HepG2 (cell line): ENCODE measurements around the gene FGFR3. TPM values are rescaled to one million over a fixed set of nuclear protein-coding genes. Genes with fewer than 3 reads are reported as not detected.
A peak's percentile ranks its signal among the peaks of the same experiment; 100 is the strongest.

Experiments used
- CSRNP1 ChIP-seq: sonication (generic); formaldehyde crosslinking; IDR thresholded peaks from 2 replicates; pipeline ENCODE4 v1.8.1; 2023; ENCODE audit warnings: mild to moderate bottlenecking, missing genetic modification reagents
- FOXM1 ChIP-seq: sonication (generic); formaldehyde crosslinking; IDR thresholded peaks from 2 replicates; pipeline ENCODE4 v1.5.0; 2020; ENCODE audit warnings: missing genetic modification reagents
- GABPA ChIP-seq, 2 experiments: IDR thresholded peaks; 2 replicates each; pipeline ENCODE4 v1.6.1; 2011 to 2016; ENCODE audit warnings: low read depth in 2 of 2, low read length in 1 of 2, missing biosample characterization in 1 of 2, missing genetic modification characterization in 1 of 2
- JARID2 ChIP-seq: sonication (generic); formaldehyde crosslinking; IDR thresholded peaks from 2 replicates; pipeline ENCODE4 v1.8.1; 2023; ENCODE audit warnings: missing genetic modification reagents, inconsistent platforms; ENCODE audit not compliant: insufficient replicate concordance
- KDM6A ChIP-seq: IDR thresholded peaks from 2 replicates; pipeline ENCODE4 v1.6.1; 2016; ENCODE audit warnings: low read depth
- PLSCR1 ChIP-seq: sonication (generic); formaldehyde crosslinking; IDR thresholded peaks from 2 replicates; pipeline ENCODE4 v1.5.0; 2020; ENCODE audit warnings: missing genetic modification reagents, mild to moderate bottlenecking, borderline replicate concordance
- POGK ChIP-seq: sonication (generic); formaldehyde crosslinking; conservative IDR thresholded peaks from 2 replicates; pipeline ENCODE4 v1.8.0; 2022; ENCODE audit warnings: mild to moderate bottlenecking, moderate library complexity, missing genetic modification reagents
- RXRA ChIP-seq: sonication (generic); formaldehyde crosslinking; IDR thresholded peaks from 2 replicates; pipeline ENCODE4 v1.5.1; 2020; ENCODE audit warnings: missing genetic modification reagents
- SOX13 ChIP-seq, 3 experiments: fragments of 450-650 bp in 1 of 3; sonication (generic) in 1 of 3; formaldehyde crosslinking in 1 of 3; IDR thresholded peaks in 2 of 3; conservative IDR thresholded peaks in 1 of 3; 2 replicates each; pipeline versions ENCODE4 v1.5.0 to v1.6.1; 2016 to 2020; ENCODE audit warnings: antibody characterized with exemption in 1 of 3, mild to moderate bottlenecking in 1 of 3, missing compliant biosample characterization in 1 of 3, missing genetic modification reagents in 1 of 3, moderate library complexity in 1 of 3
- ZBED4 ChIP-seq: sonication (generic); formaldehyde crosslinking; IDR thresholded peaks from 2 replicates; pipeline ENCODE4 v1.4.0; 2020; ENCODE audit warnings: missing genetic modification reagents, borderline replicate concordance
- ZNF576 ChIP-seq: sonication (generic); formaldehyde crosslinking; IDR thresholded peaks from 2 replicates; pipeline ENCODE4 v1.4.0; 2020; ENCODE audit warnings: mild to moderate bottlenecking, missing genetic modification reagents
- ZNF639 ChIP-seq: conservative IDR thresholded peaks from 2 replicates; pipeline ENCODE4 v1.6.1; 2018; ENCODE audit warnings: missing genetic modification reagents
- ZNF737 ChIP-seq: sonication (generic); formaldehyde crosslinking; IDR thresholded peaks from 2 replicates; pipeline ENCODE4 v1.5.0; 2020; ENCODE audit warnings: missing genetic modification reagents, mild to moderate bottlenecking, borderline replicate concordance
- ZNF747 ChIP-seq: sonication (generic); formaldehyde crosslinking; IDR thresholded peaks from 2 replicates; pipeline ENCODE4 v1.8.1; 2023; ENCODE audit warnings: missing genetic modification reagents, mild to moderate bottlenecking, borderline replicate concordance
- ZNF749 ChIP-seq: sonication (generic); formaldehyde crosslinking; IDR thresholded peaks from 2 replicates; pipeline ENCODE4 v1.8.0; 2022; ENCODE audit warnings: mild to moderate bottlenecking, missing genetic modification reagents, moderate library complexity, borderline replicate concordance
- ZNF781 ChIP-seq: sonication (generic); formaldehyde crosslinking; IDR thresholded peaks from 2 replicates; pipeline ENCODE4 v1.5.1; 2020; ENCODE audit warnings: borderline replicate concordance, mild to moderate bottlenecking, missing genetic modification reagents; ENCODE audit errors: not compliant biosample characterization
- polyA plus RNA-seq, 8 experiments: library from polyadenylated mRNA; depleted of rRNA in 3 of 8; stranded (reverse) in 7 of 8; unstranded in 1 of 8; fragments of >200 nt; fragmentation: Illumina TruSeq in 4 of 8; extraction: Trizol in 4 of 8; gene quantifications; 2 replicates each; pipeline versions ENCODE4 v1.2.1 to v1.2.3, GENCODE V29; 2011 to 2016; ENCODE audit warnings: low read depth in 4 of 8, missing spikeins in 1 of 8, mixed read lengths in 1 of 8; ENCODE audit not compliant: insufficient read depth in 1 of 8
- total RNA-seq, 5 experiments: library from RNA; depleted of rRNA; stranded (reverse); fragments of >200 nt; fragmentation: Illumina TruSeq; extraction: Trizol; gene quantifications; 2 replicates each; pipeline ENCODE4 v1.2.3, GENCODE V29; 2016; ENCODE audit warnings: low read depth in 1 of 5

FGFR3 gene
- total and polyA plus RNA-seq, 2 of the 13 experiments (the other 11 are each of a cell fraction or from before 2014, with no cell fraction given): 103 to 109 TPM

- TF ChIP-seq ZNF749: no peak
- peak; percentile 14; the same call in 1 of the 2 replicates for TF ChIP-seq RXRA (CRISPR knock-in tag)
- TF ChIP-seq KDM6A (CRISPR knock-in tag): no peak
- TF ChIP-seq CSRNP1: peak; percentile 31
- TF ChIP-seq POGK (CRISPR knock-in tag): peak; percentile 85
- TF ChIP-seq SOX13 (IDR thresholded peaks at IDR 0.05): no peak
- no peak for TF ChIP-seq SOX13 (CRISPR knock-in tag; conservative IDR thresholded peaks at IDR 0.05 in 1 of 2, IDR thresholded peaks at IDR 0.05 in 1 of 2)
- TF ChIP-seq FOXM1 (CRISPR knock-in tag): no peak
- TF ChIP-seq ZNF781: peak; percentile 30
- no peak for TF ChIP-seq ZNF737 (CRISPR knock-in tag)
- no peak for TF ChIP-seq ZNF576 (CRISPR knock-in tag)
- no peak for TF ChIP-seq GABPA (IDR thresholded peaks at IDR 0.05; ENCODE audit: low read depth, low read length)
- TF ChIP-seq GABPA (CRISPR knock-in tag; IDR thresholded peaks at IDR 0.05; ENCODE audit: low read depth): peak; percentile 86
- peak; percentile 98 for TF ChIP-seq ZNF639 (CRISPR knock-in tag)
- peak; percentile 8; the same call in 1 of the 2 replicates for TF ChIP-seq ZNF747
- no peak for TF ChIP-seq JARID2 (CRISPR knock-in tag)
- no peak for TF ChIP-seq ZBED4 (CRISPR knock-in tag)
- no peak; the same call in 1 of the 2 replicates for TF ChIP-seq PLSCR1 (CRISPR knock-in tag)
Observed at GRCh38 chr4:1856071-1856942, 63.2 kb downstream of the FGFR3 start, which contains the start of gene LETM1 (continued).
